Right renal cortex interstitium (tissue), 3 donors: ENCODE data around the gene RIMBP2. TPM values are rescaled to one million over a fixed set of nuclear protein-coding genes. Genes with fewer than 3 reads are reported as not detected.

ENCODE experiments used
- DNase-seq, 3 donors: peaks; one replicate each; pipeline ENCODE4 v3.0.0-alpha.2; 2013; ENCODE audit warnings: low read depth in 3 of 3, low spot score in 2 of 3
- polyA plus RNA-seq, 3 donors: library from polyadenylated mRNA; unstranded; fragments of 120-200 nt; gene quantifications; one replicate each; pipeline ENCODE4 v1.2.1, GENCODE V29; 2013; ENCODE audit not compliant: insufficient read length in 3 of 3

The RIMBP2 gene
- polyA plus RNA-seq, 3 donors: 10.7 to 17.7 (median 16.6) TPM

DNA sequence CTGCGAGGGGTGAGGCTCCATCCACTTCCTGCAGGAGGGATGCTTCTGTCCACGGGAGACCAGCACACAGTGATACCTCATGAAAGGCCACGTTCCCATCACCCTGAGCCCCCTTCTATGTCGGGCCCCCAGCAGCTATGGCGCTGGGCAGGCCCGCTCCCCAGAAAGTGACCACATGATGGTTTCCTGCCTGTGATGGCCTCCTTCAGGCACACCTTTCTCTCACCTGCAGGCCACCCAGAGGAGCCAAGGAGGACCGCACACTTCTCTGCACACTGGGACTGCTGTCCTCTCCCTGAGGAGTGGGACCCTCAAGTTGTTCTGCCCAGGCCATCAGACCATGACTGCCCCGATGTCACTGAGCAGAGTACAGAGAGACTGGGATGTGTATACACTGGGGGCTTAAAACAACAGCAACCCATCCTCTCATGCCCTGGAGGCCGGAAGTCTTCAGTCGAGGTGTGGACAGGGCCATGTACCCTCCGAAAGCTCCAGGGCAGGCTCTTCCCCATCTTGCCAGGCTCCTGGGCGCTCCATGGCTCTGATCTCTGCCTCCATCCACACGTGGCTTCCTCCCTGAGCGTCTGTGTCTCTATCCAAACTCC is 219.5 kb downstream of the RIMBP2 start:
- no peak for DNase-seq

- DNase-seq: no peak
Measured at GRCh38 chr12:130495156-130495555, 220.9 kb downstream of the RIMBP2 start.

GRCh38 chr12:130494736-130495135 is 221.4 kb downstream of the RIMBP2 start:
- no peak for DNase-seq

DNA sequence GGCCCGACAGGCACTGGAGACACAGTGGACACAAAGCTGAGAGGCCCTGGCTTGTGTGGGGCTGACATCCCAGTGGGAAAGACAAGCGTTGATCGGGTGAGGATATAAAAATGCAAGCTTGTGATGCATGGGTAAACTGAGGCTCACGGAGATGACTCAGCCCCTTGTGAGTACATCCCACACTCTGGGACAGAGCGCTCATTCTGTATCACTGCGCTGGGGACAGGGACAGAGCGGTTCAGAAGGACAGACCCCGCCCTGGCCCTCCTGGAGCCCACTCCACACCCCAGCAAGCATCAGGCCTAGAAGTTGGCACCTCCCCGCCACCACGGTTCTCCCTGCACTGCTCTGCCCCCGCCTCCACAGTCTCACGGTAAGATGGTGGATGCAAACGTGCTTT is 222.1 kb downstream of the RIMBP2 start:
- DNase-seq: no peak

- no peak for DNase-seq
Measured at GRCh38 chr12:130491421-130492357, 224.4 kb downstream of the RIMBP2 start.

DNA sequence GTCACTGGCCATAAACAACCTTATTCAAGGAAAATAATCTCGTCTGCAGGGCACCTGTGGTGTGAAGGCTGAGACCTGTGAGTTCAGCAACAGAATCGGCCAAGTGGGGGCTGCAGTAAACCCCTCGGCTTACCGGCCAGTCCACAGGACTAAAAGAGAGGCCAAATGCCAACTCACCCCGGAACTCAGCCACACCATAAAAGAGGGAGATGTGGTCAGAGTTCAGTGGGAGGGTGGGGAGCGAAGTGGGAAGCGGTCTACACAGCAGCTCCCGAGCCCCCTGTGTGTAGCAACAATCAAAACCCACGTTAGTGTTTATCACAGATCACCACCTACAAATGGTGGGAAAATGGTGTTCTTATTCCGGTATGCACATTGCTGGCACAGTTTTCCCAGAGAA is 225.4 kb downstream of the RIMBP2 start:
- DNase-seq: no peak

DNA sequence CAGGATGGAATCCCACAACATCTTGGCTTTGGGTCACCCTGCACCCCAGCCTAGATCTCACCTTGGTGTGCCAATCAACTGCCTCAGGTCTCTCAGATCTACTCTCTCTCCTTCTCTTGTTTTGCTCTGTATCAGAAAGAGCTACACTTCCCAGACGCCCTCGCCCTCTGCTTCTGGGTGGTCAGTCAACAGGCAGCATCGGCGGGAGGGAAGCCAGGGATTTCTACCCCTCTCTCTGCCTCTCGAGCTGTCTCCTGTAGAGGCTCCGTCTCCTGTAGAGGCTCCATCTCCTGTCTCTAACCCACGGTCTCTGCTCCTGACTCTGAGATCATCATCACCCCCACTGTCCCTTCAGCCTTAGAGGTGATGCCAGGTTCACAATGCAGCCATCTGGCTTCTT is 226.8 kb downstream of the RIMBP2 start:
- no peak for DNase-seq

- no peak for DNase-seq
Measured at GRCh38 chr12:130488358-130488710, 227.8 kb downstream of the RIMBP2 start.

DNA sequence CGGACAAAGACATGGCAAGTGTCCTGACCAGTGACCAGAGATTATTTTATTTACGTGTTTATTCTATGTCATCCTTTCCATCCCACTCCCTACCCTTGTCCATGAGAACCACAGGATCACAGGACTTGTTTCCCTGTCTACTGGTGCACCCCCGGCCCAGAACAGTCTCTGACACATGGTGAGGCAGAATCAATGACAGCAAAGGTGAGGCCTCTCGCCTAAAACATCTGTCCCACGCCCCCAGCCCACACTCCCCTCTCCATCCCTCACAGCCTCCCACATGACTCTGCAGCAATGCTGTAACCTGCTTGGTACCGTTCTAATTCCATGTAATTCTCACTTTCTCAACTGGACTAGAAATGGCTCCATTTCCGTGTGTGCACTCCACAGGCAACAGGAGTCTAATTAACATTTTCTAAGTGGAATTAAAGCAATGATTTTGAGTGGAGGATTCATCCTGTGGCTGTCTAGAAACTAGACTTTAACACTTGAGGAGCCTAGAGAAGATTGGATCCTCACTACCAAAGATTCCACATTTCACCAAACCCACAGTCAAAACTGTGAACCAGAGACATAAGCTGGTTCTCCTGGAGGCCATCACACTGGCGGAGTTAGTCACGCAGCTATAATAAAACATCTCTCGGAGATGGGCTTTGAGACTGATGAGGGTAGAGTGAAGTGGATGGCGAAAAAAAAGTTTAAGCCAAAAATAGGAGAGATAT is 228.3 kb downstream of the RIMBP2 start:
- no peak for DNase-seq

DNA sequence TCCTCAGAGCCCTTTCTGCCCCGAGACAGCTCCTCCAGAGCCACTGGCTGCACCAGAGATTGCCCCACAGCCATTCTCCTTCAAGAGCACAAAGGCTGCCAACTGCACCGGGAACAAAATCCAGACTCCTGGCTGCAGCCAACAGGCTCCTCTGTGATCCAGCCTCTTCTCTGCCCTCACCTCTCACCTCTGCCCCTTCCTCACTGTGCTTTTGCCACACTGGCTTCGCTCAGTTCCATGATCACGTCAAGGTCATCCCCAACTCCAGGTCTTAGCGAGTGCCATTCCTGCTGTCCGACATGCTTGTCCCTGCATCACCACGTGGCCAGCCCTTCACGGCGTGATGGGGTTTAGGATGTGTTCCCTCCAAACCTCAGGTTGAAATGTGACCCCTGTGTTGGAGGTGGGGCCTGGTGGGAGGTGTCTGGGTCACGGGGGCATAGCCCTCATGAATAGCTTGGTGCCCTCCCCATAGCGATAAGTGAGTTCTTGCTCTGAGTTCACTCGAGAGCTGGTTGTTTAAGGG is 229.1 kb downstream of the RIMBP2 start:
- no peak for DNase-seq

- DNase-seq: no peak
Measured at GRCh38 chr12:130486146-130486435, 230.0 kb downstream of the RIMBP2 start.

DNA sequence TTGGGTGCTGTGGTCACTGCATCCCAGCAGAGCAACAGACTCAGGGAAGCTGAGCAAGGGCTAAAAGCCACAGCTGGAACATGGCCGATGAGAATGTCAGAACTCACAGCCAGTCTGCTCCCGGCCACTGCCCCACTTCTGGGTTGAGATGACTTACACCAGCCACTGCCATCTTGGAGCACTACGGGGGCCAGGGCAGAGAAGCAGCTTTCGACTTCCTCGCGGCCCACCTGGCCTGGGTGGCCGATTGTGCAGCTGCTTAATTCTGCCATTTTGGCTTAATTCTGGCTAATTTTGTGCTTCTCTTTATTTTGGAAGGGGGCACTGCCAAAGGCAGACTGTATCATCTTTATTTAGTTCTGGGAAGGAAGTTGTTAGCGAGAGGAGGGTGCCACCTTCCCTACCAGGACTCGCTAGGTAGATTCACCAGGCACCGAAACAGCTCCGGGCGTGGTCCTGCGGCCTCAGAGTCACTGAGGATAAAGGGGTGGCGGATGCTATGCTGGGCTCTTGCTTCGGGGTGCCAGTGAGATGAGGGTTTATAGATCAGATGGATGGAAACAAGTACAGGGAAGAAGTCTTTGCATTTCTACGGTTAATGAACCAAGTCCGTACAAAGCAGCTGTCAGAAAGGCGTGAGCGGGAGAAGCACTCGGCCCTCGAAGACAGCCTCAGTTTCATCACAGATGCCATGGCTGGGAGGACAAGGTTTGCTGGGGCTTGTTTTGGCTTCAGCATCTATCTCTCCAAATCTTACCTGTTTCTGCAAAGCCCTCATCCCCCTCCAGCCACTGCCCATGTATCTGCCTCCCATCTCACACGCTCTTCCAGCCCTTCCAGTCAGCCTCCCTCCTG is 230.6 kb downstream of the RIMBP2 start:
- no peak for DNase-seq

GRCh38 chr12:130484221-130484620 is 231.9 kb downstream of the RIMBP2 start:
- no peak for DNase-seq

- DNase-seq: no peak
Measured at GRCh38 chr12:130483616-130484180, 232.4 kb downstream of the RIMBP2 start.

DNA sequence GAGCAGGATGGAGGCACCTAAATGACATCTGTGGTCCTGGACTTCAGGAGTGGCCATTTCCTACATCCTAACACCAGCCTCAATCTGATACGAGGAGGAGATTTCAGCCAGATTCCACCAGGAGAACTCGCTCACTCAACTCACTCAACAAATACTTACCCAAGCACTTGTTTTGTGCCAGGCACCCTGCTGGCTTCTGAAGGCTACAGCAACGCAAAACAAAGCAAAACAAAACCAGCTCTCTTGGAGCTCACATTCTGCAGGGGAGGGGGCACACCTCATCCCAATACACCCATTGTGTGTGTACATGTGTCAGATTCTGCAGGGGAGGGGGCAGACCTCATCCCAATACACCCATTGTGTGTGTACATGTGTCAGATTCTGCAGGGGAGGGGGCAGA is 233.7 kb downstream of the RIMBP2 start:
- DNase-seq: no peak

- DNase-seq: no peak
Measured at GRCh38 chr12:130481392-130481879, 234.7 kb downstream of the RIMBP2 start.

DNA sequence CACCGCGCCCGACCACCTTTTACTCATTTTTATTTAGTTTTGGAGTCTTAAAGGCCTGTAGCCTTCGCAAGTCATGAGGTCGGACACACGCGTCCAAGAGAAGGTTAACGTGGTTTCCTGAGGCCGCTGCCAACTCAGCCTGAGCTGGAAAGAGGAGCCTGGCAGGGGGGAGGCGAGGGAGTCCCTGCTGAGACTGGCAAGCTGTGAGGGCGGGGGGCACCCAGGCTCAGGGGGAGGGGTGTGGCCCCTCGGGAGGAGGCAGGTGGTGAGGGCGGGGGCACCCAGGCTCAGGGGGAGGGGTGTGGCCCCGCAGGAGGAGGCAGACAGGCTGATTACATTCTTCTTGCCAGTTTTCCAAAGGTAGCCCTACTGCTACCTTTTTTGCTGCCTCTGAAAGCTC is 235.2 kb downstream of the RIMBP2 start:
- DNase-seq: no peak

- DNase-seq: no peak
Measured at GRCh38 chr12:130480231-130480630, 235.9 kb downstream of the RIMBP2 start.

DNA sequence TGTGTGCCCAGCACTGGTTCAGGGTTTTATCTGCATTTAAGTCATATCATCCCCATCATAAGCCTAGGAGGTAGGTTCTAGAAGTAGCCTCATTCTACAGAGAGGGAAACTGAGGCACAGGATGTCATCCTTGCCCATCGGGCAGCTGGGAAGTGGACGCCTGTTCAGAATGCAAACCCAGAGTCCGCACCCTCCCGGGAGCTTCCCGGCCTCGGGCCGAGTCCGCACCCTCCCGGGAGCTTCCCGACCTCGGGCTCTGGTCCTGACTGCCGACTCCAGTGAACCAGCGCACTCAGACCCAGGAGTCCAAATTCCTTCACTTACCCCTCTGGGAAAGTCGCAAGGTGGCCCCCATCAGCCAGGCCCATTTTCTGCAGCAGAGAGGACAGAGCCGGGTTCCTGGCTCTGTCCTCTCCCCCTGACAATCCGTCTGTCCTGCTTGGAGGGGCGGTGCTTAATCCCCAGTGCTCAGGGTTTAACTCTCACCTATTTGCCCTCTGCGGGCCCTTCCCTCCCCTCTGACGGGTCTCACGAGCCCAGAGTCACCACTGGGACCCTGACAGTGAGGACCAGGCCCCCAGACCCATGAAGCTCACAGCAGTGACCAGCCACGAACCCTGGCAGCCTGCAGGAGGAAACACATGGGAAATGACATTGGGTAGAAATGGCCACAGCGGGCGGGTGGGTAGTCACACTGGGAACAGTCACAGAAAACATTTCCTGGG is 236.5 kb downstream of the RIMBP2 start:
- no peak for DNase-seq
